Neural progenitor cell (in vitro differentiated cells): ENCODE data around the gene ANTXRL. TPM values are rescaled to one million over a fixed set of nuclear protein-coding genes. Genes with fewer than 3 reads are reported as not detected.

Experiments
- DNase-seq: peaks from one replicate; pipeline ENCODE4 v3.0.0-alpha.2; 2016; ENCODE audit warnings: low spot score
- H2AFZ ChIP-seq: fragments of 200-600 bp; sonication (generic); replicated peaks from 2 replicates; pipeline ENCODE4 v1.6.1; 2016; ENCODE audit warnings: antibody characterized with exemption
- H3F3A ChIP-seq: fragments of 200-600 bp; sonication (generic); 2 replicates; pipeline ENCODE4 v1.6.1; 2016; ENCODE audit warnings: antibody characterized with exemption, low read depth
- H3K27ac ChIP-seq: fragments of 200-600 bp; sonication (generic); 2 replicates; pipeline ENCODE4 v1.5.1; 2016; ENCODE audit warnings: mild to moderate bottlenecking
- H3K27me3 ChIP-seq: fragments of 200-600 bp; sonication (generic); 2 replicates; pipeline ENCODE4 v1.6.1; 2016; ENCODE audit warnings: mild to moderate bottlenecking, moderate library complexity
- H3K36me3 ChIP-seq: fragments of 200-600 bp; sonication (generic); 2 replicates; pipeline ENCODE4 v1.5.1; 2016
- H3K4me1 ChIP-seq: fragments of 200-600 bp; sonication (generic); 2 replicates; pipeline ENCODE4 v1.6.1; 2016; ENCODE audit warnings: mixed run types
- H3K4me2 ChIP-seq: fragments of 200-600 bp; sonication (generic); 2 replicates; pipeline ENCODE4 v1.6.1; 2016
- H3K4me3 ChIP-seq: fragments of 200-600 bp; sonication (generic); 2 replicates; pipeline ENCODE4 v1.5.1; 2016
- H3K79me2 ChIP-seq: fragments of 200-600 bp; sonication (generic); 2 replicates; pipeline ENCODE4 v1.6.1; 2016; ENCODE audit warnings: low read depth
- H3K9ac ChIP-seq: fragments of 200-600 bp; sonication (generic); 2 replicates; pipeline ENCODE4 v1.6.1; 2016
- H3K9me3 ChIP-seq: fragments of 200-600 bp; sonication (generic); 2 replicates; pipeline ENCODE4 v1.5.1; 2016; ENCODE audit warnings: low read depth
- H4K20me1 ChIP-seq: fragments of 200-600 bp; sonication (generic); 2 replicates; pipeline ENCODE4 v1.6.1; 2016; ENCODE audit warnings: low read depth
- H3K27ac Mint-ChIP-seq: 3 replicates; pipeline ENCODE4 v1.8.0; 2021; ENCODE audit warnings: mixed read lengths
- H3K27me3 Mint-ChIP-seq: 2 replicates; pipeline ENCODE4 v1.8.0; 2022; ENCODE audit warnings: low read depth, mild to moderate bottlenecking, inconsistent platforms, moderate library complexity, mixed read lengths; ENCODE audit not compliant: insufficient read depth
- H3K36me3 Mint-ChIP-seq: 3 replicates; pipeline ENCODE4 v1.8.0; 2021; ENCODE audit warnings: mixed read lengths
- H3K4me1 Mint-ChIP-seq: 3 replicates; pipeline ENCODE4 v1.8.0; 2021; ENCODE audit warnings: mixed read lengths
- H3K4me3 Mint-ChIP-seq: 3 replicates; pipeline ENCODE4 v1.8.0; 2021; ENCODE audit warnings: mild to moderate bottlenecking, moderate library complexity, mixed read lengths
- H3K9me3 Mint-ChIP-seq: 3 replicates; pipeline ENCODE4 v1.8.0; 2020; ENCODE audit warnings: mixed read lengths
- CTCF ChIP-seq: fragments of 200-600 bp; sonication (generic); IDR thresholded peaks from 2 replicates; pipeline ENCODE4 v1.5.1; 2017; ENCODE audit warnings: antibody characterized with exemption, mild to moderate bottlenecking
- EZH2 ChIP-seq: fragments of 200-600 bp; sonication (generic); IDR thresholded peaks from 2 replicates; pipeline ENCODE4 v1.6.1; 2017; ENCODE audit warnings: antibody characterized with exemption, mild to moderate bottlenecking, moderate library complexity
- EZH2phosphoT487 ChIP-seq: fragments of 200-600 bp; sonication (generic); IDR thresholded peaks from 2 replicates; pipeline ENCODE4 v1.6.1; 2017; ENCODE audit warnings: antibody characterized with exemption
- total RNA-seq: library from RNA; depleted of rRNA; stranded (reverse); fragments of >200 nt; gene quantifications from 2 replicates; pipeline ENCODE4 v1.2.3, GENCODE V29; 2015; ENCODE audit warnings: low replicate concordance

The ANTXRL gene
- total RNA-seq, 1 donor from 2014 or later, result not detected

GRCh38 chr10:46307281-46308112, 20.7 kb downstream of the ANTXRL start:
- TF ChIP-seq EZH2phosphoT487 (no peak), CTCF (no peak), EZH2 (no peak)
- Mint-ChIP-seq H3K4me1 (no peaks in the 10 kb centered on the region), H3K36me3 (no peaks in the 10 kb centered on the region), H3K27me3 (peaks cover 8% of the 10 kb centered on the region), H3K9me3 (no peaks in the 10 kb centered on the region), H3K27ac (no peak overlapping the region), H3K4me3 (no peak overlapping the region)
- no peaks in the 10 kb centered on the region for H3K4me1 ChIP-seq
- no peaks in the 10 kb centered on the region for H3F3A ChIP-seq
- H3K27me3 ChIP-seq, result no peaks in the 10 kb centered on the region
- no peak for DNase-seq
- no peak overlapping the region for H3K9ac ChIP-seq
- H3K9me3 ChIP-seq, result no peaks in the 10 kb centered on the region
- no peak overlapping the region for H3K4me3 ChIP-seq
- H3K27ac ChIP-seq, result no peak overlapping the region
- no peak overlapping the region for H2AFZ ChIP-seq
- no peak overlapping the region for H3K4me2 ChIP-seq
- no peaks in the 10 kb centered on the region for H3K36me3 ChIP-seq
- H4K20me1 ChIP-seq, result no peaks in the 10 kb centered on the region
- no peaks in the 10 kb centered on the region for H3K79me2 ChIP-seq

GRCh38 chr10:46308113-46308415, 21.3 kb downstream of the ANTXRL start:
- H3K4me3 Mint-ChIP-seq, result no peak overlapping the region
- Histone ChIP-seq H3K4me2 (no peak overlapping the region), H3F3A (no peaks in the 10 kb centered on the region), H3K27ac (no peak overlapping the region), H3K79me2 (no peaks in the 10 kb centered on the region), H3K36me3 (no peaks in the 10 kb centered on the region), H3K4me3 (no peak overlapping the region), H3K27me3 (no peaks in the 10 kb centered on the region), H3K9me3 (no peaks in the 10 kb centered on the region), H3K4me1 (no peaks in the 10 kb centered on the region), H2AFZ (no peak overlapping the region), H3K9ac (no peak overlapping the region), H4K20me1 (no peaks in the 10 kb centered on the region)
- H3K4me1 Mint-ChIP-seq, result no peaks in the 10 kb centered on the region
- H3K36me3 Mint-ChIP-seq, result no peaks in the 10 kb centered on the region
- no peak for DNase-seq
- H3K27ac Mint-ChIP-seq, result no peak overlapping the region
- H3K27me3 Mint-ChIP-seq, result peaks cover 7% of the 10 kb centered on the region
- TF ChIP-seq EZH2phosphoT487 (no peak), CTCF (no peak), EZH2 (no peak)
- H3K9me3 Mint-ChIP-seq, result no peaks in the 10 kb centered on the region

GRCh38 chr10:46308666-46309450, 22.1 kb downstream of the ANTXRL start:
- Mint-ChIP-seq H3K9me3 (no peaks in the 10 kb centered on the region), H3K4me1 (no peaks in the 10 kb centered on the region), H3K27me3 (peaks cover 7% of the 10 kb centered on the region), H3K36me3 (no peaks in the 10 kb centered on the region), H3K27ac (no peak overlapping the region), H3K4me3 (no peak overlapping the region)
- no peaks in the 10 kb centered on the region for H3K27me3 ChIP-seq
- H3K9ac ChIP-seq, result no peak overlapping the region
- no peaks in the 10 kb centered on the region for H3K9me3 ChIP-seq
- no peaks in the 10 kb centered on the region for H3K4me1 ChIP-seq
- no peak overlapping the region for H3K27ac ChIP-seq
- no peaks in the 10 kb centered on the region for H4K20me1 ChIP-seq
- H3K36me3 ChIP-seq, result no peaks in the 10 kb centered on the region
- H3K4me2 ChIP-seq, result no peak overlapping the region
- DNase-seq, result no peak
- H3F3A ChIP-seq, result no peaks in the 10 kb centered on the region
- H3K79me2 ChIP-seq, result no peaks in the 10 kb centered on the region
- no peak overlapping the region for H2AFZ ChIP-seq
- TF ChIP-seq EZH2phosphoT487 (no peak), EZH2 (no peak), CTCF (no peak)
- no peak overlapping the region for H3K4me3 ChIP-seq
